Thyroid gland (tissue), 4 donors: ENCODE data around the gene NFATC2. TPM values are rescaled to one million over a fixed set of nuclear protein-coding genes. Genes with fewer than 3 reads are reported as not detected.
A peak's percentile ranks its signal among the peaks of the same experiment; 100 is the strongest.

Experiments used
- DNase-seq, 2 donors: peaks; one replicate each; pipeline ENCODE4 v3.0.0-alpha.2; 2019
- H3K27ac ChIP-seq, 3 donors: fragments of 200-600 bp; sonication (generic); 1 replicate in 2 of 3; 2 replicates in 1 of 3; pipeline ENCODE4 v1.5.1; 2016 to 2019; ENCODE audit warnings: mild to moderate bottlenecking in 1 of 3, moderate library complexity in 1 of 3
- H3K27me3 ChIP-seq: fragments of 200-600 bp; sonication (generic); one replicate; pipeline ENCODE4 v1.5.1; 2019
- H3K36me3 ChIP-seq, 2 donors: fragments of 200-600 bp; sonication (generic); one replicate each; pipeline ENCODE4 v1.5.1; 2016 to 2019
- H3K4me1 ChIP-seq, 2 donors: fragments of 200-600 bp; sonication (generic); one replicate each; pipeline ENCODE4 v1.5.1; 2017 to 2019
- H3K4me3 ChIP-seq, 3 donors: fragments of 200-600 bp; sonication (generic); replicated peaks in 1 of 3; 1 replicate in 2 of 3; 2 replicates in 1 of 3; pipeline ENCODE4 v1.5.1; 2016; ENCODE audit warnings: mild to moderate bottlenecking in 1 of 3
- H3K9me3 ChIP-seq: fragments of 200-600 bp; sonication (generic); one replicate; pipeline ENCODE4 v1.5.1; 2017
- CTCF ChIP-seq, 6 experiments: fragments of 200-600 bp in 3 of 6; fragments of 450-650 bp in 3 of 6; sonication (generic) in 3 of 6; IDR thresholded peaks; one replicate each; pipeline ENCODE4 v1.5.1; 2016 to 2019; ENCODE audit warnings: antibody characterized with exemption in 6 of 6, mild to moderate bottlenecking in 2 of 6, inconsistent platforms in 1 of 6, moderate library complexity in 1 of 6
- POLR2A ChIP-seq, 2 donors: fragments of 450-650 bp; IDR thresholded peaks; one replicate each; pipeline ENCODE4 v1.6.1; 2017; ENCODE audit warnings: antibody characterized with exemption in 2 of 2, mild to moderate bottlenecking in 2 of 2, moderate library complexity in 1 of 2
- WGBS, 2 donors: methylation state at CpG; one replicate each; pipeline ENCODE4 v1.1.5; 2017; 5-methylcytosine and 5-hydroxymethylcytosine counted together
- intact Hi-C: fragments of 100-400 bp; cut with DNase I; formaldehyde crosslinking; loops from one replicate; pipeline ENCODE4 v1.15.1; 2023
- total RNA-seq, 4 donors: library from RNA; depleted of rRNA; stranded (reverse); fragments of >200 nt; gene quantifications; one replicate each; pipeline ENCODE4 v1.2.3, GENCODE V29; 2016

NFATC2 gene
- total RNA-seq, 4 donors from 2014 or later = 7.5 to 12.6 (median 8.5) TPM

GRCh38 chr20:51372966-51373365 is 169.6 kb downstream of the NFATC2 start:
- 69 to 71% methylated on average over 5 to 7 of the region's 7 CpGs for WGBS, 2 donors

DNA sequence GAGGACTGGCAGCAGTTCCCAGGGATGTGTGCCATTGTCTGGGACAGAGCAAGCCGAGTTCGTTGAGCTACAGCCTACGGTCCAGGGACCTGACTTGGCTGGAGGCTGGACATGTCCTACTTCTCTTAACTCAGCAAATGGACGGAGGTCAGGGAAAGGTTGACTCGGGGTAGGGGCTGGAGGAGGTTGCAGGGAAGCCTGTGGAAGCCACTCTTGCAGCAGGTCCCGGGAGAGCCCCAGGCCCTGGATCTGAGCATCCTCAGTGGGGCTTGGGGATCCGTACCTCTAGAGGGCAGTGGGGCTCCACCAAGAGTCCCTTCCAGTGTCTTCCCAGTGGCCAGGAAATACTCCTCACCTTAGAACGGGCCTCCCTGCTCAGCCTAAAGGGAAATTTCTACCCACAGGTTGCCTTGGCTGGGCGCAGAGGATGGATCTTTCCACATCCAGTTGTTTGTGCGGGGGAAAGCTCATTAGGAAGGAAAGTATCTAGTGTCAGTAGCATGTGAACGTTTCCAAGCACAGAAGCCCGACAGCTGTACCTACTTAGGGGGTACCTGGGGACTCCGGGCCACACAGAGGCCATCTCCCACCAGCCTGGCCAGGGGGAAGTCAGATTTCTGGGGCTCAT is 170.2 kb downstream of the NFATC2 start:
- peak; percentile 42 to 93 (median 86) for TF ChIP-seq CTCF (IDR thresholded peaks at IDR 0.05)
- no peak for TF ChIP-seq POLR2A (IDR thresholded peaks at IDR 0.05)
- intact Hi-C loops = loop anchor here (2.0 to 10.0 kb wide), 2 partner anchors 223 to 713 kb away; no protein-coding TSS in a partner anchor
- WGBS, 2 donors = 46 to 56% methylated on average over 6 to 12 of the region's 13 CpGs
- Histone ChIP-seq H3K4me1 (peaks cover 0 to 4% of the 10 kb centered on the region in 2 donors), H3K9me3 (no peaks in the 10 kb centered on the region), H3K27ac (no peak overlapping the region), H3K4me3 (no peak overlapping the region), H3K36me3 (no peaks in the 10 kb centered on the region), H3K27me3 (no peaks in the 10 kb centered on the region)
- peak; percentile 69 to 73 for DNase-seq

More at GRCh38 chr20:51372966-51373365, 169.6 kb downstream of the NFATC2 start:
- Histone ChIP-seq H3K9me3 (no peaks in the 10 kb centered on the region), H3K27ac (no peak overlapping the region), H3K27me3 (no peaks in the 10 kb centered on the region), H3K36me3 (no peaks in the 10 kb centered on the region), H3K4me3 (no peak overlapping the region), H3K4me1 (peaks cover 0 to 4% of the 10 kb centered on the region in 2 donors)
- intact Hi-C loops = loop anchor here (2.0 to 10.0 kb wide), 2 partner anchors 222 to 712 kb away; no protein-coding TSS in a partner anchor
- TF ChIP-seq POLR2A (IDR thresholded peaks at IDR 0.05) = no peak
- no peak for TF ChIP-seq CTCF (IDR thresholded peaks at IDR 0.05)
- no peak for DNase-seq

- no peaks in the 10 kb centered on the region for H3K36me3 ChIP-seq
- intact Hi-C loops = loop anchor here (2.0 to 10.0 kb wide), 2 partner anchors 223 to 713 kb away; no protein-coding TSS in a partner anchor
- peaks cover 0 to 4% of the 10 kb centered on the region in 2 donors for H3K4me1 ChIP-seq
- H3K4me3 ChIP-seq = no peak overlapping the region
- no peaks in the 10 kb centered on the region for H3K9me3 ChIP-seq
- H3K27ac ChIP-seq = no peak overlapping the region
- WGBS, 2 donors = 89 to 91% methylated on average over 4 of the region's 4 CpGs
- TF ChIP-seq CTCF (IDR thresholded peaks at IDR 0.05) = no peak
- H3K27me3 ChIP-seq = no peaks in the 10 kb centered on the region
- DNase-seq = no peak
These were observed 170.8 kb downstream of the NFATC2 start for GRCh38 chr20:51371720-51372119.

DNA sequence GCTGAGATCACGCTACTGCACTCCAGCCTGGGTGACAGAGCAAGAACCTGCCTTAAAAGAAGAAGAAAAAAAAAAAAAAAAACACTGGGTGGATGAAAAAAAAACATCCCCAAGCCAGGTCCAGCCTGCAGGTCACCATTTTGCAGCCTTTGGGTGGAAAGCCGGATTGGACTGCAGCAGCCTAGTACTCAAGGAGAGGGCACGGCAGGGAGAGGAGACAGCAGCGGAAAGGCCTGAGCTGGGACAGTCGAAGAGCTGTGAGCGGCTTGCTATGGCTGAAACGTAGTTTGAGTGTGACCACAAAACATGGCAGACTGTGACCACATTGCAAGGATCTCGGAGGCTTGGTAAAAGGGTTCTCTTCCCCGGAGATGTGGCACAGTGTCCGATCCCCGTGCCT is 173.0 kb downstream of the NFATC2 start:
- H3K27me3 ChIP-seq = no peaks in the 10 kb centered on the region
- no peak for TF ChIP-seq CTCF (IDR thresholded peaks at IDR 0.05)
- TF ChIP-seq POLR2A (IDR thresholded peaks at IDR 0.05) = no peak
- no peak for DNase-seq
- no peak overlapping the region for H3K4me3 ChIP-seq
- H3K27ac ChIP-seq = no peak overlapping the region
- H3K4me1 ChIP-seq = peaks cover 0 to 4% of the 10 kb centered on the region in 2 donors
- 90% methylated on average over 11 of the region's 11 CpGs for WGBS, 2 donors
- H3K9me3 ChIP-seq = no peaks in the 10 kb centered on the region
- intact Hi-C loops = no loop called here
- H3K36me3 ChIP-seq = no peaks in the 10 kb centered on the region

DNA sequence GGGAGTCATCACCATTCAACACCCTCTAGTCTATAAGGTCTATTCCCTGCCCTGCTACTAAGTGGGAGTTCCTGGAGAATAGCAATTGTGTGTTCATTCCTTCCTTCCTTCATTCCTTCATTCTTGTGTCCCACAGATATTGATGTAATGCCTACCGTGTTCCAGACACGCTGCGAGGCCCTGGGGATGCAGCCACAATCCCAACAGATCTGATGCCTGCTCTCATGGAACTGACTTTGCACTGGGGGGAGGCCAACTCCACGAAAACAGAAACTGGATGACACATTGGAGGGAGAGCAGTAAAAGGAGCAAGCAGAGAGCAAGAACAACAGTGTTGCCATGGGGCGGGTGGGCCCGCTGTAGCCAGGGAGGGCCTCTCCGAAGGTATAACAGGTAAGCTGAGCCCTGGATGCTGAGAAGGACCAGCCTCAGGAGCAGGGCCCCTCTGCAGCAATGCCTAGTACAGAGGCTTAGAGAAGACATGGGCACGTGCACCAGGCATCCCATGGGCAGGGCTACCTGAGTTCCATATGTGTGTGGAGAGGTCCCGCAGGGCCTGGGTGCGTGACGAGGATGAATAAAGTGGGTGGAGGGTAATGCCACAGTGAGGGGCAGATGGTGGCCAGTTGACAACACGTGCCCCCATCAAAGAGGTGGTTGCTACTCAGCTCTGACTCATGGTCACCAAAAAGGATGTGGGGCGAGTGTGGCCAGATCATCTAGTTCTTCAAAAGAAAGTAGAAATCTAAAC is 173.9 kb downstream of the NFATC2 start:
- no peak for DNase-seq
- Histone ChIP-seq H3K36me3 (no peaks in the 10 kb centered on the region), H3K9me3 (no peaks in the 10 kb centered on the region), H3K4me3 (no peak overlapping the region), H3K27ac (no peak overlapping the region), H3K27me3 (no peaks in the 10 kb centered on the region), H3K4me1 (peaks cover 0 to 4% of the 10 kb centered on the region in 2 donors)
- intact Hi-C loops = no loop called here
- no peak for TF ChIP-seq POLR2A (IDR thresholded peaks at IDR 0.05)
- TF ChIP-seq CTCF (IDR thresholded peaks at IDR 0.05) = no peak
- 89 to 94% methylated on average over 13 of the region's 13 CpGs for WGBS, 2 donors
